ENCODE data around the gene FLRT3. TPM values are rescaled to one million over a fixed set of nuclear protein-coding genes. Genes with fewer than 3 reads are reported as not detected.

The FLRT3 gene
- polyA plus RNA-seq, 1 experiment, result 0.64 TPM

- ChIA-PET POLR2A (no interaction called here), CTCF (interaction anchor here (1.7 to 1.9 kb wide), 2 partner anchors 8 to 12 kb away, joined by 3 to 4 read pairs; no protein-coding TSS in a partner anchor)
- no peak for DNase-seq (ENCODE audit: low read depth)
- Histone ChIP-seq H3K36me3 (ENCODE audit: control insufficient read depth, insufficient read depth, low read length) (no peaks in the 10 kb centered on the region), H3K27me3 (ENCODE audit: control insufficient read depth, insufficient read depth, low read length) (no peaks in the 10 kb centered on the region), H3K4me3 (ENCODE audit: low read depth, low read length) (no peak overlapping the region)
- no peak for TF ChIP-seq CTCF (IDR thresholded peaks at IDR 0.05; ENCODE audit: insufficient read depth, low read depth, low read length)
These were observed 29.5 kb downstream of the FLRT3 start for GRCh38 chr20:14307956-14308355.

DNA sequence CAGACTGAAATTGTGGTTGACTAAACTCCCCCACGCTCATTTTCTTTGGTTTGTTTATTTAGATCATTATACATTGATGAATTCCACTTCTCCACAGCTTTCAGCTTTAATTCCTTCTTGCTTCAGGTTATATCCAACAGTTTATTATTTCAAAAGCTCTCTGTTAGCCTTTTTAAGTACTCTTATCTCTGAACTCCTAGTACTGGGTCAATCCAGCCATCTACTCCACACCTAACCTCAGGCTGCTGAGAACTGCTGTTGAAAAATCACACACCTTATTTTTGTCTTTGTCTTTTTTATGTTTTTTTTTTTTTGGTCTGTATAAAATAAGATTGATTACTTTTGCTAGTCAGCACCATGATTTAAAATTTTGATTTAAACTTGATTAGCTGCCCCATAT, 32.9 kb downstream of the FLRT3 start:
- DNase-seq (ENCODE audit: low read depth), result no peak
- Histone ChIP-seq H3K36me3 (ENCODE audit: control insufficient read depth, insufficient read depth, low read length) (no peaks in the 10 kb centered on the region), H3K4me3 (ENCODE audit: low read depth, low read length) (no peak overlapping the region), H3K27me3 (ENCODE audit: control insufficient read depth, insufficient read depth, low read length) (no peaks in the 10 kb centered on the region)
- TF ChIP-seq CTCF (IDR thresholded peaks at IDR 0.05; ENCODE audit: insufficient read depth, low read depth, low read length), result no peak
- ChIA-PET POLR2A (no interaction called here), CTCF (interaction anchor here (0.9 kb wide), 1 partner anchor 10 kb away, joined by 3 read pairs; no protein-coding TSS in a partner anchor)

- ChIA-PET CTCF (interaction anchor here (0.6 kb wide), 1 partner anchor 269 kb away, joined by 8 read pairs; no protein-coding TSS in a partner anchor), POLR2A (no interaction called here)
- H3K36me3 ChIP-seq (ENCODE audit: control insufficient read depth, insufficient read depth, low read length), result no peaks in the 10 kb centered on the region
- no peak for DNase-seq (ENCODE audit: low read depth)
- no peak overlapping the region for H3K4me3 ChIP-seq (ENCODE audit: low read depth, low read length)
- no peak for TF ChIP-seq CTCF (IDR thresholded peaks at IDR 0.05; ENCODE audit: insufficient read depth, low read depth, low read length)
- H3K27me3 ChIP-seq (ENCODE audit: control insufficient read depth, insufficient read depth, low read length), result no peaks in the 10 kb centered on the region
These were observed 33.8 kb downstream of the FLRT3 start for GRCh38 chr20:14303651-14304050.

- H3K4me3 ChIP-seq (ENCODE audit: low read depth, low read length), result no peak overlapping the region
- TF ChIP-seq CTCF (IDR thresholded peaks at IDR 0.05; ENCODE audit: insufficient read depth, low read depth, low read length), result no peak
- no peaks in the 10 kb centered on the region for H3K36me3 ChIP-seq (ENCODE audit: control insufficient read depth, insufficient read depth, low read length)
- no peak for DNase-seq (ENCODE audit: low read depth)
- no peaks in the 10 kb centered on the region for H3K27me3 ChIP-seq (ENCODE audit: control insufficient read depth, insufficient read depth, low read length)
- ChIA-PET POLR2A (no interaction called here), CTCF (no interaction called here)
These were observed 34.3 kb downstream of the FLRT3 start for GRCh38 chr20:14303106-14303505.

- no peak for DNase-seq (ENCODE audit: low read depth)
- Histone ChIP-seq H3K4me3 (ENCODE audit: low read depth, low read length) (no peak overlapping the region), H3K27me3 (ENCODE audit: control insufficient read depth, insufficient read depth, low read length) (no peaks in the 10 kb centered on the region), H3K36me3 (ENCODE audit: control insufficient read depth, insufficient read depth, low read length) (no peaks in the 10 kb centered on the region)
- no peak for TF ChIP-seq CTCF (IDR thresholded peaks at IDR 0.05; ENCODE audit: insufficient read depth, low read depth, low read length)
- ChIA-PET POLR2A (no interaction called here), CTCF (interaction anchor here (0.6 kb wide), 1 partner anchor 25 kb away, joined by 3 read pairs; no protein-coding TSS in a partner anchor)
These were observed 37.6 kb downstream of the FLRT3 start for GRCh38 chr20:14299831-14300230.
